ENCODE measurements around the gene TTC39B.

- TF ChIP-seq CTCF (IDR thresholded peaks at IDR 0.05) (no peak), EZH2phosphoT487 (IDR thresholded peaks at IDR 0.05) (no peak), EZH2 (IDR thresholded peaks at IDR 0.05) (no peak)
Measured at GRCh38 chr9:15268782-15269181, 38.2 kb downstream of the TTC39B start.

Data from neural progenitor cell (in vitro differentiated cells).